Transverse colon (tissue), 3 donors: Measurements from ENCODE around the gene UBE2J2.

Experiments used
- EP300 ChIP-seq: sonication (generic); formaldehyde crosslinking; IDR thresholded peaks from one replicate; pipeline ENCODE4 v1.6.1; 2017; ENCODE audit warnings: antibody characterized with exemption, low read depth
- TF ChIP-seq, protein P1 (sequence below), 5 experiments: fragments of 200-600 bp in 3 of 5; fragments of 450-650 bp in 2 of 5; sonication (generic) in 3 of 5; IDR thresholded peaks; 1 replicate in 2 of 5; 2 replicates in 3 of 5; pipeline ENCODE4 v1.5.1; 2016 to 2017; ENCODE audit warnings: antibody characterized with exemption in 5 of 5, inconsistent platforms in 3 of 5, mild to moderate bottlenecking in 2 of 5, moderate library complexity in 1 of 5

DNA sequence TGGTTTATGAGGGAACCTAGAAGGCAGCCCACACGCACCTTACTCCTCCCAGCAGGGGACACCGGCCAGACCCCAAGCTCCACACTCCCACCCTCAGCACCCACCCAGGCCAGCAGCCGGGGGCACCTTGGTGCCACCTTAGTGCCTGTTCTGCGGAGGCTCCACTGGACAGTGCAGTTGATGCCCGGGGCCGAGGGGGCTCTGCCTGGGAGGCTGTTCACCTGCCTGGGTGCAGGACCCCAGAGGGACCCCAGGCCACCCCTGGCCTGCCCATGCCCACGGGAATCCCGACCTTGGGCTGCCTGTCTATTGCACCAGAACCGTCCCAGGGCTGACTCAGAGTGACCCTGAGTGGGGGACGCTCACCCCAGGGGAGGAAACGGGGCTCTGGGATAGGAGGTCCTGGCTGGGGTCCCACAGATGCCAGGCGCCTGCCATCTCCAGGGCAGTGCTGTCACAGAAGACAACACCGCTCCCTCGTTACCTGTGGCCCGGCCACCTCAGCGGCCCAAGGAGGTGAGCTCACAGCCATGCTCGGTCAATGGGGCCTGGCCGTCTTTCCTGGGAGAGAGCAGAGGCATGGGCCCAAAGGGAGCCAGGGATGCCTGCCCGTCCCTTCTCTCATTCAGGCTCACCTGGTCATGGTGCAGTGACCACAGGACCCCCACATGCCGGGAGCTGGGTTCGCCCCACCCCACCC lies 7.3 kb upstream of the UBE2J2 start:
- TF ChIP-seq, protein P1, sequence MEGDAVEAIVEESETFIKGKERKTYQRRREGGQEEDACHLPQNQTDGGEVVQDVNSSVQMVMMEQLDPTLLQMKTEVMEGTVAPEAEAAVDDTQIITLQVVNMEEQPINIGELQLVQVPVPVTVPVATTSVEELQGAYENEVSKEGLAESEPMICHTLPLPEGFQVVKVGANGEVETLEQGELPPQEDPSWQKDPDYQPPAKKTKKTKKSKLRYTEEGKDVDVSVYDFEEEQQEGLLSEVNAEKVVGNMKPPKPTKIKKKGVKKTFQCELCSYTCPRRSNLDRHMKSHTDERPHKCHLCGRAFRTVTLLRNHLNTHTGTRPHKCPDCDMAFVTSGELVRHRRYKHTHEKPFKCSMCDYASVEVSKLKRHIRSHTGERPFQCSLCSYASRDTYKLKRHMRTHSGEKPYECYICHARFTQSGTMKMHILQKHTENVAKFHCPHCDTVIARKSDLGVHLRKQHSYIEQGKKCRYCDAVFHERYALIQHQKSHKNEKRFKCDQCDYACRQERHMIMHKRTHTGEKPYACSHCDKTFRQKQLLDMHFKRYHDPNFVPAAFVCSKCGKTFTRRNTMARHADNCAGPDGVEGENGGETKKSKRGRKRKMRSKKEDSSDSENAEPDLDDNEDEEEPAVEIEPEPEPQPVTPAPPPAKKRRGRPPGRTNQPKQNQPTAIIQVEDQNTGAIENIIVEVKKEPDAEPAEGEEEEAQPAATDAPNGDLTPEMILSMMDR (IDR thresholded peaks at IDR 0.05) = no peak
- TF ChIP-seq EP300 = no peak
